ENCODE results near the gene C11orf87. TPM values are rescaled to one million over a fixed set of nuclear protein-coding genes. Genes with fewer than 3 reads are reported as not detected.

Gene C11orf87
- total and polyA plus RNA-seq, 2 experiments from 2014 or later = 0.50 to 0.56 TPM

- TF ChIP-seq ZNF462 (CRISPR knock-in tag; IDR thresholded peaks at IDR 0.05) (no peak), CTCF (conservative IDR thresholded peaks at IDR 0.05; ENCODE audit: low read depth in 2 of 2) (no peak)
These were observed 38.7 kb upstream of the C11orf87 start (continued) for GRCh38 chr11:109383306-109383705.

GRCh38 chr11:109384873-109385272, 37.1 kb upstream of the C11orf87 start:
- Histone ChIP-seq H3K4me1 (ENCODE audit: insufficient read depth) (peaks cover 22% of the 10 kb centered on the region), H3K4me3 (no peak overlapping the region), H3K9me2 (ENCODE audit: insufficient read depth) (no peaks in the 10 kb centered on the region; the same call in 1 of the 2 replicates), H4K20me1 (replicated peaks; ENCODE audit: insufficient read depth) (no peaks in the 10 kb centered on the region), H2AFZ (0 out of 2 replicates have a peak overlapping the region, but pooled peaks have one; percentile 18), H3F3A (replicated peaks; ENCODE audit: low read depth) (no peaks in the 10 kb centered on the region), H3K36me3 (ENCODE audit: insufficient read depth) (no peaks in the 10 kb centered on the region), H3K27ac (ENCODE audit: low read depth) (no peak overlapping the region), H3K4me2 (no peak overlapping the region), H3K27me3 (ENCODE audit: insufficient read depth) (no peaks in the 10 kb centered on the region), H3K79me2 (replicated peaks; ENCODE audit: insufficient read depth) (no peaks in the 10 kb centered on the region)
- Mint-ChIP-seq H3K36me3 (ENCODE audit: low read depth) (no peaks in the 10 kb centered on the region), H3K9me3 (no peaks in the 10 kb centered on the region; the same call in 2 of the 3 replicates), H3K27ac (no peak overlapping the region), H3K4me1 (peaks cover 20% of the 10 kb centered on the region), H3K4me3 (no peak overlapping the region), H3K27me3 (ENCODE audit: insufficient read depth, low read depth, poor library complexity) (peaks cover 4% of the 10 kb centered on the region)
- ATAC-seq (no peak), DNase-seq (ENCODE audit: low spot score) (no peak)
- TF ChIP-seq ETS1 (IDR thresholded peaks at IDR 0.05) (no peak), ZNF462 (CRISPR knock-in tag; IDR thresholded peaks at IDR 0.05) (no peak), ZNF331 (CRISPR knock-in tag; IDR thresholded peaks at IDR 0.05; ENCODE audit: low read depth) (no peak), CREB1 (CRISPR knock-in tag; IDR thresholded peaks at IDR 0.05; ENCODE audit: low read depth) (no peak), NANOG (IDR thresholded peaks at IDR 0.05; ENCODE audit: borderline replicate concordance) (no peak), POLR2AphosphoS5 (IDR thresholded peaks at IDR 0.05; ENCODE audit: low read depth) (no peak)

All from GM23338 (cell line).